Lower leg skin (tissue), 3 donors: ENCODE results near the gene SLC41A2.

Experiments used
- CTCF ChIP-seq, 3 donors: fragments of 450-650 bp; IDR thresholded peaks; one replicate each; pipeline ENCODE4 v1.5.1; 2016; ENCODE audit warnings: antibody characterized with exemption in 3 of 3, mild to moderate bottlenecking in 3 of 3, moderate library complexity in 2 of 3
- POLR2A ChIP-seq, 2 donors: fragments of 450-650 bp; IDR thresholded peaks; one replicate each; pipeline ENCODE4 v1.6.1; 2016 to 2017; ENCODE audit warnings: antibody characterized with exemption in 2 of 2, mild to moderate bottlenecking in 1 of 2, moderate library complexity in 1 of 2

- TF ChIP-seq CTCF (IDR thresholded peaks at IDR 0.05) (no peak), POLR2A (IDR thresholded peaks at IDR 0.05) (no peak)
Measured at GRCh38 chr12:104951759-104952509, 6.2 kb downstream of the SLC41A2 start.
